Hypothalamus (tissue), 51 donors: Measurements from ENCODE around the gene HMGA1.
"Not testable (repeated sequence)": the region's sequence is repeated elsewhere in the genome, so short reads cannot be mapped to it uniquely, and the experiment has no call there.

ENCODE experiments used
- DNase-seq, 51 donors: peaks; one replicate each; lab custom pipeline; 2025; lab: John Stamatoyannopoulos, UW

HMGA1 gene

GRCh38 chr6:34239500-34239825 is 2.8 kb downstream of the HMGA1 start:
- DNase-seq = no peak

GRCh38 chr6:34239893-34240292 is 3.2 kb downstream of the HMGA1 start:
- no peak for DNase-seq

GRCh38 chr6:34240329-34241248 is 3.9 kb downstream of the HMGA1 start:
- no peak for DNase-seq

GRCh38 chr6:34241351-34242215 is 4.9 kb downstream of the HMGA1 start:
- DNase-seq = no peak

- DNase-seq = no peak
Observed at GRCh38 chr6:34242252-34243130, 5.8 kb downstream of the HMGA1 start.

- no peak for DNase-seq
Observed at GRCh38 chr6:34243131-34243771, 6.6 kb downstream of the HMGA1 start.

- peak in 22 of 51 donors; percentile 9 to 80 (median 50) for DNase-seq
Observed at GRCh38 chr6:34243901-34244884, 7.5 kb downstream of the HMGA1 start.

GRCh38 chr6:34245032-34245760 is 8.5 kb downstream of the HMGA1 start:
- not testable (repeated sequence) for DNase-seq

- not testable (repeated sequence) for DNase-seq
Observed at GRCh38 chr6:34245761-34246140, 9.1 kb downstream of the HMGA1 start.

- DNase-seq = no peak
Observed at GRCh38 chr6:34246249-34246562, 9.5 kb downstream of the HMGA1 start.

- peak in 5 of 51 donors; percentile 11 to 28 (median 20) for DNase-seq
Observed at GRCh38 chr6:34246563-34247391, 10.1 kb downstream of the HMGA1 start.

- DNase-seq = no peak
Observed at GRCh38 chr6:34247481-34248197, 11.0 kb downstream of the HMGA1 start.

GRCh38 chr6:34248198-34248726 is 11.6 kb downstream of the HMGA1 start:
- peak in 19 of 51 donors; percentile 18 to 71 (median 49) for DNase-seq

GRCh38 chr6:34248727-34249468 is 12.2 kb downstream of the HMGA1 start, which contains the start of gene SMIM29:
TSS of gene SMIM29 (minus strand) at chr6:34249006. CDS start at chr6:34247791, 1,215 bp downstream.
- DNase-seq = peak; percentile 83 to 99 (median 96)

- no peak for DNase-seq
Observed at GRCh38 chr6:34249469-34250261, 13.0 kb downstream of the HMGA1 start.
